H1 (cell line): ENCODE results near the gene FBXL16. TPM values are rescaled to one million over a fixed set of nuclear protein-coding genes. Genes with fewer than 3 reads are reported as not detected.
A peak's percentile ranks its signal among the peaks of the same experiment; 100 is the strongest.

Experiments
- CTCF ChIA-PET: fragments of 300-600 bp; sonication (Branson Sonifier 250); formaldehyde crosslinking; loops from one replicate; lab custom pipeline; 2021; ENCODE audit not compliant: partially characterized antibody; lab: Charles Lee
- POLR2A ChIA-PET: fragments of 300-600 bp; sonication (Branson Sonifier 250); formaldehyde crosslinking; loops from one replicate; lab custom pipeline; 2021; ENCODE audit warnings: inconsistent platforms; ENCODE audit not compliant: partially characterized antibody; lab: Charles Lee
- DNase-seq, 2 experiments: peaks; one replicate each; pipeline versions ENCODE4 v3.0.0 to v3.0.0-alpha.2; 2010 to 2022; ENCODE audit warnings: low spot score in 2 of 2, low read depth in 1 of 2, mixed read lengths in 1 of 2
- FAIRE-seq: peaks from 2 replicates; lab custom pipeline; 2011; peaks lifted over from hg19 to GRCh38; lab: Jason Lieb, UNC
- H2AFZ ChIP-seq: 2 replicates; pipeline ENCODE4 v1.8.1; 2012; ENCODE audit warnings: low read length, inconsistent platforms
- H2AK5ac ChIP-seq: 2 replicates; pipeline ENCODE4 v1.6.1; 2013; ENCODE audit warnings: low read depth, low read length
- H2BK120ac ChIP-seq: replicated peaks from 2 replicates; pipeline ENCODE3; 2013; ENCODE audit warnings: low read depth, low read length, inconsistent platforms
- H2BK12ac ChIP-seq: 2 replicates; pipeline ENCODE4 v1.6.1; 2013; ENCODE audit warnings: low read depth, low read length
- H2BK15ac ChIP-seq: 2 replicates; pipeline ENCODE4 v1.6.1; 2013; ENCODE audit warnings: low read length
- H2BK20ac ChIP-seq: 2 replicates; pipeline ENCODE4 v1.6.1; 2013; ENCODE audit warnings: low read length
- H2BK5ac ChIP-seq: 2 replicates; pipeline ENCODE4 v1.6.1; 2013; ENCODE audit warnings: low read depth, low read length
- H3K14ac ChIP-seq: 2 replicates; pipeline ENCODE4 v1.6.1; 2013; ENCODE audit warnings: inconsistent platforms; ENCODE audit not compliant: insufficient read length
- H3K18ac ChIP-seq: 2 replicates; pipeline ENCODE4 v1.6.1; 2013; ENCODE audit warnings: low read length; ENCODE audit errors: extremely low read depth
- H3K23ac ChIP-seq: 2 replicates; pipeline ENCODE4 v1.6.1; 2013; ENCODE audit warnings: inconsistent platforms; ENCODE audit not compliant: insufficient read length
- H3K23me2 ChIP-seq: 2 replicates; pipeline ENCODE4 v1.6.1; 2013; ENCODE audit warnings: low read depth, low read length
- H3K27ac ChIP-seq: 2 replicates; pipeline ENCODE4 v1.6.1; 2011; ENCODE audit warnings: low read depth, low read length, inconsistent platforms
- H3K27me3 ChIP-seq, 4 experiments: replicated peaks in 1 of 4; 1 replicate in 1 of 4; 2 replicates in 3 of 4; pipeline versions ENCODE4 v1.6.1 to v1.8.1; 2011 to 2013; ENCODE audit warnings: low read length in 3 of 4, mild to moderate bottlenecking in 3 of 4, inconsistent platforms in 2 of 4, mixed read lengths in 2 of 4, moderate library complexity in 1 of 4; ENCODE audit not compliant: control insufficient read depth in 3 of 4, insufficient read depth in 3 of 4; ENCODE audit errors: extremely low read depth in 1 of 4
- H3K36me3 ChIP-seq, 4 experiments: 2 replicates each; pipeline versions ENCODE4 v1.6.1 to v1.8.1; 2011 to 2013; ENCODE audit warnings: mild to moderate bottlenecking in 4 of 4, low read length in 3 of 4, moderate library complexity in 2 of 4, control low read depth in 1 of 4, inconsistent platforms in 1 of 4; ENCODE audit not compliant: insufficient read depth in 4 of 4, control insufficient read depth in 2 of 4
- H3K4ac ChIP-seq: replicated peaks from 2 replicates; pipeline ENCODE3; 2013; ENCODE audit warnings: low read length, low read depth, mixed read lengths, inconsistent platforms; ENCODE audit not compliant: insufficient read length
- H3K4me1 ChIP-seq, 4 experiments: replicated peaks in 1 of 4; 1 replicate in 1 of 4; 2 replicates in 3 of 4; pipeline versions ENCODE4 v1.6.1 to v1.8.1; 2011 to 2013; ENCODE audit warnings: low read length in 3 of 4, inconsistent platforms in 2 of 4, mixed read lengths in 1 of 4; ENCODE audit not compliant: insufficient read depth in 4 of 4, control insufficient read depth in 3 of 4
- H3K4me2 ChIP-seq, 2 experiments: 2 replicates each; pipeline versions ENCODE4 v1.6.1 to v1.8.1; 2011 to 2013; ENCODE audit warnings: low read depth in 2 of 2, low read length in 2 of 2, control low read depth in 1 of 2, inconsistent platforms in 1 of 2, mild to moderate bottlenecking in 1 of 2; ENCODE audit not compliant: insufficient read depth in 1 of 2
- H3K4me3 ChIP-seq, 4 experiments: fragments of 200-600, 300-600 bp in 1 of 4; sonication (generic), shearing (Covaris generic), sonication (Bioruptor Twin) in 1 of 4; 2 replicates each; pipeline versions ENCODE4 v1.5.1 to v1.8.1; 2011 to 2016; ENCODE audit warnings: low read length in 4 of 4, low read depth in 3 of 4, control low read depth in 2 of 4, inconsistent platforms in 2 of 4, mild to moderate bottlenecking in 2 of 4, mixed read lengths in 1 of 4, moderate library complexity in 1 of 4; ENCODE audit not compliant: insufficient read depth in 2 of 4; ENCODE audit errors: extremely low read depth in 1 of 4
- H3K56ac ChIP-seq: replicated peaks from 2 replicates; pipeline ENCODE3; 2013; ENCODE audit warnings: low read depth, mild to moderate bottlenecking, mixed read lengths, low read length, inconsistent platforms; ENCODE audit not compliant: insufficient read length
- H3K79me1 ChIP-seq: 2 replicates; pipeline ENCODE4 v1.6.1; 2013; ENCODE audit warnings: low read depth, low read length, control low read depth
- H3K79me2 ChIP-seq, 2 experiments: 2 replicates each; pipeline versions ENCODE4 v1.6.1 to v1.8.1; 2012 to 2013; ENCODE audit warnings: low read length in 2 of 2, mild to moderate bottlenecking in 2 of 2, inconsistent platforms in 1 of 2; ENCODE audit not compliant: insufficient read depth in 2 of 2, control insufficient read depth in 1 of 2
- H3K9ac ChIP-seq, 4 experiments: replicated peaks in 1 of 4; 1 replicate in 1 of 4; 2 replicates in 3 of 4; pipeline versions ENCODE4 v1.6.1 to v1.8.1; 2011 to 2013; ENCODE audit warnings: low read depth in 3 of 4, low read length in 3 of 4, control low read depth in 2 of 4, mild to moderate bottlenecking in 2 of 4, moderate library complexity in 2 of 4, inconsistent platforms in 1 of 4; ENCODE audit errors: extremely low read depth in 1 of 4
- H3K9me3 ChIP-seq, 2 experiments: 2 replicates each; pipeline versions ENCODE4 v1.6.1 to v1.8.1; 2012 to 2013; ENCODE audit warnings: mild to moderate bottlenecking in 2 of 2, moderate library complexity in 2 of 2, control low read depth in 1 of 2, inconsistent platforms in 1 of 2, low read depth in 1 of 2, low read length in 1 of 2, mixed read lengths in 1 of 2; ENCODE audit not compliant: insufficient read depth in 2 of 2
- H4K20me1 ChIP-seq, 2 experiments: replicated peaks in 1 of 2; 2 replicates each; pipeline versions ENCODE3 to v1.8.1; 2011 to 2013; ENCODE audit warnings: inconsistent platforms in 2 of 2, low read length in 2 of 2, mild to moderate bottlenecking in 1 of 2; ENCODE audit not compliant: insufficient read depth in 2 of 2, control insufficient read depth in 1 of 2
- H4K5ac ChIP-seq: 2 replicates; pipeline ENCODE4 v1.6.1; 2013; ENCODE audit warnings: low read length, low read depth, mixed read lengths, inconsistent platforms; ENCODE audit not compliant: insufficient read length
- H4K8ac ChIP-seq: 2 replicates; pipeline ENCODE4 v1.8.0; 2013; ENCODE audit warnings: mild to moderate bottlenecking, moderate library complexity, low read length, inconsistent platforms; ENCODE audit not compliant: insufficient read depth; ENCODE audit errors: extremely low read depth
- H4K91ac ChIP-seq: replicated peaks from 2 replicates; pipeline ENCODE3; 2013; ENCODE audit warnings: low read length, mixed read lengths, inconsistent platforms; ENCODE audit not compliant: insufficient read length
- BRCA1 ChIP-seq: IDR thresholded peaks from 2 replicates; pipeline ENCODE4 v1.6.1; 2012; ENCODE audit warnings: low read depth, low read length, improper control_type of control experiment
- CBX8 ChIP-seq: fragments of 300-800, 300-1000 bp; sonication (generic); IDR thresholded peaks from 2 replicates; pipeline ENCODE4 v1.7.1; 2016; ENCODE audit warnings: low read depth, low read length, borderline replicate concordance
- CTCF ChIP-seq, 3 experiments: IDR thresholded peaks; 1 replicate in 2 of 3; 2 replicates in 1 of 3; pipeline versions ENCODE4 v1.5.1 to v1.6.1; 2011; ENCODE audit warnings: low read length in 3 of 3, mild to moderate bottlenecking in 3 of 3, inconsistent platforms in 2 of 3, low read depth in 1 of 3, moderate library complexity in 1 of 3; ENCODE audit not compliant: insufficient read depth in 1 of 3; ENCODE audit errors: control extremely low read depth in 1 of 3
- GTF2F1 ChIP-seq: IDR thresholded peaks from 2 replicates; pipeline ENCODE4 v1.6.1; 2012; ENCODE audit warnings: low read depth, low read length, improper control_type of control experiment, borderline replicate concordance
- HDAC2 ChIP-seq, 2 experiments: fragments of 300-600 bp in 1 of 2; sonication (generic) in 1 of 2; IDR thresholded peaks; 2 replicates each; pipeline ENCODE4 v1.6.1; 2011 to 2012; ENCODE audit warnings: low read depth in 2 of 2, low read length in 2 of 2, mild to moderate bottlenecking in 2 of 2, moderate library complexity in 2 of 2, borderline replicate concordance in 1 of 2, inconsistent platforms in 1 of 2
- SAP30 ChIP-seq: fragments of 300-600 bp; sonication (generic); IDR thresholded peaks from 2 replicates; pipeline ENCODE4 v1.7.1; 2012; ENCODE audit warnings: low read length, moderate library complexity, mild to moderate bottlenecking, inconsistent platforms; ENCODE audit not compliant: insufficient read depth, insufficient replicate concordance
- TAF1 ChIP-seq: IDR thresholded peaks from 2 replicates; pipeline ENCODE4 v1.6.1; 2011; ENCODE audit warnings: mild to moderate bottlenecking, low read depth, low read length
- TAF7 ChIP-seq: optimal IDR thresholded peaks from 2 replicates; pipeline ENCODE3; 2011; ENCODE audit warnings: low read depth, mild to moderate bottlenecking, inconsistent platforms, low read length, moderate library complexity, borderline replicate concordance
- WGBS, 2 experiments: shearing (Covaris generic) in 1 of 2; methylation state at CpG; one replicate each; pipeline versions ENCODE4 v1.1.6 to v1.1.7; 2013 to 2015; ENCODE audit warnings: low lambda C conversion rate in 2 of 2, mixed read lengths in 2 of 2, inconsistent platforms in 1 of 2, low coverage in 1 of 2, missing lambda C conversion rate in 1 of 2; ENCODE audit not compliant: insufficient replicate concordance in 2 of 2, insufficient coverage in 1 of 2, insufficient read length in 1 of 2; ENCODE audit errors: extremely low coverage in 1 of 2, missing lambda C conversion rate in 1 of 2; 5-methylcytosine and 5-hydroxymethylcytosine counted together
- polyA plus RNA-seq, 7 experiments: library from polyadenylated mRNA; depleted of rRNA in 3 of 7; stranded (reverse) in 5 of 7; unstranded in 2 of 7; fragments of >200 nt in 5 of 7; fragments of 200-250 nt in 2 of 7; gene quantifications; 1 replicate in 5 of 7; 2 replicates in 1 of 7; 4 replicates in 1 of 7; pipeline versions ENCODE4 v1.2.1 to v1.2.3, GENCODE V29; 2011 to 2013; ENCODE audit warnings: missing spikeins in 2 of 7, mixed read lengths in 2 of 7
- total RNA-seq: library from RNA; stranded (reverse); fragmentation: NEBNext Ultra II Directional; extraction: Animal tissue kit (Norgen Biotek cat#: 25700); gene quantifications from 2 replicates; pipeline ENCODE4 v1.2.1, GENCODE V29; 2021

FBXL16 gene
- total and polyA plus RNA-seq, 2 of the 8 experiments (the other 6 are each of a cell fraction or from before 2014, with no cell fraction given) = 12.5 to 12.8 TPM

- peak overlapping the region; percentile 94 for H4K8ac ChIP-seq
- no peak overlapping the region for H2BK120ac ChIP-seq
- H3K36me3 ChIP-seq = peaks cover 0 to 14% (median 2%) of the 10 kb centered on the region in 4 experiments; a peak in 3 of 8 replicates
- peaks cover 0 to 16% (median 7%) of the 10 kb centered on the region in 4 experiments; a peak in 5 of 7 replicates for H3K4me1 ChIP-seq
- H4K91ac ChIP-seq = no peak overlapping the region
- peaks cover 0 to 29% (median 13%) of the 10 kb centered on the region in 4 experiments; a peak in 5 of 7 replicates for H3K27me3 ChIP-seq
- peaks cover 0 to 11% of the 10 kb centered on the region in 2 experiments for H4K20me1 ChIP-seq
- H2BK15ac ChIP-seq = no peak overlapping the region; the same call in 1 of the 2 replicates
- no peak overlapping the region for H3K4ac ChIP-seq
- no peak overlapping the region for H3K23ac ChIP-seq
- no peak overlapping the region for H2AK5ac ChIP-seq
- H3K56ac ChIP-seq = no peak overlapping the region
- no peak overlapping the region for H3K18ac ChIP-seq
- H2BK5ac ChIP-seq = no peak overlapping the region
- no peak overlapping the region for H3K27ac ChIP-seq
- peaks cover 12% of the 10 kb centered on the region for H3K23me2 ChIP-seq
- CTCF ChIA-PET = interaction anchor here (0.8 to 6.0 kb wide), 6 partner anchors 18 to 1000 kb away, joined by 3 to 75 read pairs (median 4); partner anchors contain the start of genes RHBDL1 and RHOT2
- 89% methylated on average over 26 of the region's 26 CpGs; no CpG with 5 or more reads in 1 of the 2 experiments for WGBS, 2 experiments
- H4K5ac ChIP-seq = no peak overlapping the region
- no peak overlapping the region for H3K14ac ChIP-seq
- H2BK12ac ChIP-seq = peak overlapping the region; percentile 50; the same call in 1 of the 2 replicates
- POLR2A ChIA-PET = interaction anchor here (1.2 to 4.1 kb wide), 13 partner anchors 9 to 165 kb away, joined by 3 to 39 read pairs (median 7); partner anchors contain the start of genes ANTKMT, METRN, RHBDL1 and STUB1
- H2AFZ ChIP-seq = no peak overlapping the region
- DNase-seq = no peak
- peaks cover 4% of the 10 kb centered on the region for H3K79me1 ChIP-seq
- H3K9ac ChIP-seq = peak overlapping the region; percentile 50 to 70 (median 55); a peak in 6 of 7 replicates
- H3K4me2 ChIP-seq = peak overlapping the region; percentile 71 to 97
- H2BK20ac ChIP-seq = no peak overlapping the region
- no peaks in the 10 kb centered on the region for H3K79me2 ChIP-seq
- no peak for FAIRE-seq
- peak overlapping the region; percentile 76 to 90 (median 82) for H3K4me3 ChIP-seq
- no peaks in the 10 kb centered on the region for H3K9me3 ChIP-seq
- TF ChIP-seq CBX8 (no peak), TAF7 (no peak), BRCA1 (no peak), TAF1 (no peak), HDAC2 (IDR thresholded peaks at IDR 0.05; ENCODE audit: borderline replicate concordance in 1 of 2, low read depth in 2 of 2, low read length in 2 of 2) (no peak), GTF2F1 (no peak), SAP30 (peak; percentile 37), CTCF (IDR thresholded peaks at IDR 0.05; ENCODE audit: control extremely low read depth in 1 of 3, insufficient read depth in 1 of 3, low read depth in 1 of 3, low read length in 3 of 3) (no peak)
Observed at GRCh38 chr16:689175-689897, 16.3 kb downstream of the FBXL16 start.
